ENCODE results near the gene DVL1. TPM values are rescaled to one million over a fixed set of nuclear protein-coding genes. Genes with fewer than 3 reads are reported as not detected.

DVL1 gene
- total and polyA plus RNA-seq, 8 donors = 41.3 to 229 (median 72.2) TPM

GRCh38 chr1:1353389-1354151 lies 4.4 kb upstream of the DVL1 start:
- Histone ChIP-seq H3K9me3 (no peaks in the 10 kb centered on the region), H3K27ac (peak overlapping the region in 2 of 5 donors; percentile 64 to 72), H3K27me3 (peaks cover 0 to 72% (median 48%) of the 10 kb centered on the region in 3 donors), H3K4me1 (peaks cover 54 to 72% (median 67%) of the 10 kb centered on the region in 4 donors), H3K4me3 (no peak overlapping the region), H3K36me3 (peaks cover 0 to 23% (median 8%) of the 10 kb centered on the region in 4 donors)
- 22 to 41% (median 29%) methylated on average over 20 to 28 of the region's 28 CpGs for WGBS, 5 donors
- DNase-seq = no peak
- TF ChIP-seq CTCF (IDR thresholded peaks at IDR 0.05) (no peak), EP300 (IDR thresholded peaks at IDR 0.05) (no peak), POLR2A (IDR thresholded peaks at IDR 0.05) (no peak)
- intact Hi-C loops (cut with DNase I; ENCODE audit: low total_unique reads) = no loop called here

- no peak overlapping the region for H3K4me3 ChIP-seq
- H3K4me1 ChIP-seq = peaks cover 55 to 71% (median 67%) of the 10 kb centered on the region in 4 donors
- 8 to 27% (median 21%) methylated on average over 2 to 5 of the region's 5 CpGs for WGBS, 5 donors
- H3K27ac ChIP-seq = peak overlapping the region in 2 of 5 donors; percentile 64 to 72
- intact Hi-C loops (cut with DNase I; ENCODE audit: low total_unique reads) = no loop called here
- no peak for DNase-seq
- no peaks in the 10 kb centered on the region for H3K9me3 ChIP-seq
- peaks cover 0 to 23% (median 8%) of the 10 kb centered on the region in 4 donors for H3K36me3 ChIP-seq
- TF ChIP-seq CTCF (IDR thresholded peaks at IDR 0.05) (no peak), EP300 (IDR thresholded peaks at IDR 0.05) (no peak), POLR2AphosphoS5 (IDR thresholded peaks at IDR 0.05) (no peak)
- H3K27me3 ChIP-seq = peaks cover 0 to 65% (median 45%) of the 10 kb centered on the region in 3 donors
Observed at GRCh38 chr1:1352786-1353388, 3.7 kb upstream of the DVL1 start.

- WGBS, 5 donors = 45 to 70% (median 65%) methylated on average over 23 to 29 of the region's 29 CpGs
- Histone ChIP-seq H3K4me3 (peak overlapping the region in 1 of 4 donors; percentile 22), H3K36me3 (peaks cover 0 to 23% (median 8%) of the 10 kb centered on the region in 4 donors), H3K9me3 (no peaks in the 10 kb centered on the region), H3K27ac (peak overlapping the region in 4 of 5 donors; percentile 50 to 72 (median 63)), H3K4me1 (peaks cover 63 to 73% (median 72%) of the 10 kb centered on the region in 4 donors), H3K27me3 (peaks cover 0 to 54% (median 36%) of the 10 kb centered on the region in 3 donors)
- no peak for TF ChIP-seq EP300 (IDR thresholded peaks at IDR 0.05)
- TF ChIP-seq POLR2A (IDR thresholded peaks at IDR 0.05) = no peak
- TF ChIP-seq CTCF (IDR thresholded peaks at IDR 0.05) = no peak
- TF ChIP-seq POLR2AphosphoS5 (IDR thresholded peaks at IDR 0.05) = no peak
- intact Hi-C loops (cut with DNase I; ENCODE audit: low total_unique reads) = no loop called here
- DNase-seq = peak in 1 of 2 donors; percentile 72
Observed at GRCh38 chr1:1351511-1352427, 2.6 kb upstream of the DVL1 start.
